Gastrocnemius medialis (tissue), 4 donors: Measurements from ENCODE around the gene RAI1.

Experiments used
- CTCF ChIP-seq, 5 experiments: fragments of 450-650 bp in 3 of 5; fragments of 200-600 bp in 2 of 5; sonication (generic) in 2 of 5; IDR thresholded peaks in 4 of 5; conservative IDR thresholded peaks in 1 of 5; 1 replicate in 4 of 5; 2 replicates in 1 of 5; pipeline ENCODE4 v1.5.1; 2016 to 2019; ENCODE audit warnings: antibody characterized with exemption in 5 of 5, mild to moderate bottlenecking in 3 of 5, moderate library complexity in 3 of 5
- POLR2A ChIP-seq, 2 donors: fragments of 450-650 bp; IDR thresholded peaks; one replicate each; pipeline ENCODE4 v1.6.1; 2017; ENCODE audit warnings: antibody characterized with exemption in 2 of 2, mild to moderate bottlenecking in 2 of 2, moderate library complexity in 2 of 2

GRCh38 chr17:17671369-17672129 lies 9.7 kb upstream of the RAI1 start:
- TF ChIP-seq CTCF (IDR thresholded peaks at IDR 0.05 in 4 of 5, conservative IDR thresholded peaks at IDR 0.05 in 1 of 5) (no peak), POLR2A (IDR thresholded peaks at IDR 0.05) (no peak)
